ENCODE data around the gene ODC1. TPM values are rescaled to one million over a fixed set of nuclear protein-coding genes. Genes with fewer than 3 reads are reported as not detected.

The ODC1 gene
- polyA plus RNA-seq, 1 of the 3 experiments (the other 2 are of a cell fraction), result 253 TPM

- TF ChIP-seq EZH2phosphoT487 (IDR thresholded peaks at IDR 0.05; ENCODE audit: borderline replicate concordance, low read depth) (no peak), ELF1 (IDR thresholded peaks at IDR 0.05) (no peak), POLR2AphosphoS5 (IDR thresholded peaks at IDR 0.05; ENCODE audit: low read depth, low read length) (no peak), SIN3A (IDR thresholded peaks at IDR 0.05; ENCODE audit: borderline replicate concordance, low read depth, low read length) (no peak)
Observed at GRCh38 chr2:10495988-10496313, 47.8 kb upstream of the ODC1 start (continued).

- Histone ChIP-seq H3K4me3 (ENCODE audit: low read depth in 2 of 2, low read length in 1 of 2) (no peak overlapping the region), H3K27me3 (ENCODE audit: insufficient read depth) (no peaks in the 10 kb centered on the region), H3K9ac (no peak overlapping the region), H3K4me1 (ENCODE audit: control insufficient read depth in 1 of 2, insufficient read depth in 2 of 2, low read depth in 1 of 2, low read length in 1 of 2) (peaks cover 0 to 3% of the 10 kb centered on the region in 2 experiments; a peak in 2 of 4 replicates), H3K9me3 (peaks cover 8% of the 10 kb centered on the region; the same call in 1 of the 2 replicates), H3K36me3 (replicated peaks in 1 of 2; ENCODE audit: control insufficient read depth in 1 of 2, insufficient read depth in 2 of 2, low read length in 1 of 2) (no peaks in the 10 kb centered on the region), H3F3A (replicated peaks; ENCODE audit: insufficient read depth) (no peaks in the 10 kb centered on the region), H3K27ac (ENCODE audit: low read depth in 2 of 2, low read length in 1 of 2) (no peak overlapping the region), H3K79me2 (ENCODE audit: insufficient read depth) (no peaks in the 10 kb centered on the region), H3K4me2 (no peak overlapping the region), H2AFZ (ENCODE audit: low read depth) (no peak overlapping the region), H4K20me1 (ENCODE audit: insufficient read depth) (no peaks in the 10 kb centered on the region), H3K9me2 (no peaks in the 10 kb centered on the region)
- DNase-seq, result no peak
- whole genome bisulfite sequencing (ENCODE audit: low lambda C conversion rate), result 76% methylated on average over 24 of the region's 24 CpGs
- ChIA-PET POLR2A (no interaction called here), CTCF (interaction anchor here (1.7 kb wide), 1 partner anchor 8 kb away, joined by 5 read pairs; no protein-coding TSS in a partner anchor)
- no peak for TF ChIP-seq EP300 (IDR thresholded peaks at IDR 0.05; ENCODE audit: borderline replicate concordance in 1 of 2, low read depth in 1 of 2, low read length in 1 of 2)
- no peak for TF ChIP-seq TAF1 (IDR thresholded peaks at IDR 0.05; ENCODE audit: borderline replicate concordance, low read depth, low read length)
- TF ChIP-seq SMC3 (IDR thresholded peaks at IDR 0.05; ENCODE audit: low read depth, low read length), result no peak
- no peak for TF ChIP-seq RXRA (IDR thresholded peaks at IDR 0.05; ENCODE audit: borderline replicate concordance, low read depth)
- no peak for TF ChIP-seq GABPA (IDR thresholded peaks at IDR 0.05; ENCODE audit: low read depth)
- TF ChIP-seq JUND (IDR thresholded peaks at IDR 0.05), result no peak
- no peak for TF ChIP-seq RAD21 (IDR thresholded peaks at IDR 0.05; ENCODE audit: low read length)
Observed at GRCh38 chr2:10495311-10495987, 47.3 kb upstream of the ODC1 start.

- Histone ChIP-seq H3K9me2 (no peaks in the 10 kb centered on the region), H2AFZ (ENCODE audit: low read depth) (no peak overlapping the region), H3K27ac (ENCODE audit: low read depth in 2 of 2, low read length in 1 of 2) (no peak overlapping the region), H3F3A (replicated peaks; ENCODE audit: insufficient read depth) (no peaks in the 10 kb centered on the region), H3K79me2 (ENCODE audit: insufficient read depth) (no peaks in the 10 kb centered on the region), H3K4me1 (ENCODE audit: control insufficient read depth in 1 of 2, insufficient read depth in 2 of 2, low read depth in 1 of 2, low read length in 1 of 2) (peaks cover 0 to 3% of the 10 kb centered on the region in 2 experiments; a peak in 2 of 4 replicates), H3K9me3 (peaks cover 8% of the 10 kb centered on the region; the same call in 1 of the 2 replicates), H4K20me1 (ENCODE audit: insufficient read depth) (no peaks in the 10 kb centered on the region), H3K4me3 (ENCODE audit: low read depth in 2 of 2, low read length in 1 of 2) (no peak overlapping the region), H3K4me2 (no peak overlapping the region), H3K27me3 (ENCODE audit: insufficient read depth) (no peaks in the 10 kb centered on the region), H3K36me3 (replicated peaks in 1 of 2; ENCODE audit: control insufficient read depth in 1 of 2, insufficient read depth in 2 of 2, low read length in 1 of 2) (no peaks in the 10 kb centered on the region), H3K9ac (no peak overlapping the region)
- TF ChIP-seq ELF1 (IDR thresholded peaks at IDR 0.05) (no peak), RFX5 (IDR thresholded peaks at IDR 0.05; ENCODE audit: low read length) (no peak), YY1 (IDR thresholded peaks at IDR 0.05; ENCODE audit: low read depth) (no peak), POLR2AphosphoS5 (IDR thresholded peaks at IDR 0.05; ENCODE audit: low read depth, low read length) (no peak), SMC3 (IDR thresholded peaks at IDR 0.05; ENCODE audit: low read depth, low read length) (no peak), FOXJ3 (CRISPR knock-in tag; IDR thresholded peaks at IDR 0.05) (no peak), TCF12 (IDR thresholded peaks at IDR 0.05) (no peak), MAX (IDR thresholded peaks at IDR 0.05; ENCODE audit: low read depth) (no peak), TAF1 (IDR thresholded peaks at IDR 0.05; ENCODE audit: borderline replicate concordance, low read depth, low read length) (no peak), RAD21 (IDR thresholded peaks at IDR 0.05; ENCODE audit: low read length) (no peak)
- DNase-seq, result no peak
- ChIA-PET POLR2A (no interaction called here), CTCF (interaction anchor here (0.6 to 1.7 kb wide), 2 partner anchors 9 to 10 kb away, joined by 3 to 5 read pairs; no protein-coding TSS in a partner anchor)
- whole genome bisulfite sequencing (ENCODE audit: low lambda C conversion rate), result 85% methylated on average over 5 of the region's 13 CpGs
Observed at GRCh38 chr2:10494351-10495066, 46.4 kb upstream of the ODC1 start.
